ENCODE data around the gene SPINT1. TPM values are rescaled to one million over a fixed set of nuclear protein-coding genes. Genes with fewer than 3 reads are reported as not detected.

The SPINT1 gene
- total and polyA plus RNA-seq, 4 donors: 1.2 to 2.6 (median 1.9) TPM

GRCh38 chr15:40841741-40842140 is 2.1 kb upstream of the SPINT1 start:
- Histone ChIP-seq H3K4me1 (ENCODE audit: control insufficient read depth in 4 of 4, insufficient read depth in 4 of 4, low read length in 3 of 4) (peaks cover 8 to 16% (median 10%) of the 10 kb centered on the region in 4 donors), H3K9ac (ENCODE audit: low read depth in 1 of 2, low read length in 2 of 2) (no peak overlapping the region), H3K27me3 (ENCODE audit: control insufficient read depth in 4 of 4, insufficient read depth in 4 of 4, low read length in 3 of 4) (peaks cover 0 to 2% (median 1%) of the 10 kb centered on the region in 4 donors), H3K4me3 (ENCODE audit: low read depth in 1 of 3, low read length in 3 of 3) (no peak overlapping the region), H3K27ac (ENCODE audit: low read depth in 1 of 2, low read length in 2 of 2) (no peak overlapping the region), H3K9me3 (ENCODE audit: control insufficient read depth in 4 of 4, low read length in 3 of 4) (no peaks in the 10 kb centered on the region), H3K36me3 (ENCODE audit: control insufficient read depth in 4 of 4, insufficient read depth in 3 of 4, low read depth in 1 of 4, low read length in 3 of 4) (no peaks in the 10 kb centered on the region)
- no peak for DNase-seq (ENCODE audit: low spot score)
- TF ChIP-seq REST (IDR thresholded peaks at IDR 0.05) (no peak), ATF3 (IDR thresholded peaks at IDR 0.05) (no peak), MAX (IDR thresholded peaks at IDR 0.05) (no peak), FOXA2 (IDR thresholded peaks at IDR 0.05) (no peak), CTCF (IDR thresholded peaks at IDR 0.05; ENCODE audit: low read depth, low read length, missing input control) (no peak), HNF4A (conservative IDR thresholded peaks at IDR 0.05) (no peak), FOXA1 (IDR thresholded peaks at IDR 0.05) (no peak), GABPA (IDR thresholded peaks at IDR 0.05 in 1 of 2, conservative IDR thresholded peaks at IDR 0.05 in 1 of 2) (no peak), NR2F2 (IDR thresholded peaks at IDR 0.05) (no peak), TAF1 (conservative IDR thresholded peaks at IDR 0.05) (no peak), EGR1 (IDR thresholded peaks at IDR 0.05; ENCODE audit: low read depth in 2 of 2) (no peak), RAD21 (IDR thresholded peaks at IDR 0.05) (no peak), HNF4G (IDR thresholded peaks at IDR 0.05) (no peak), SP1 (IDR thresholded peaks at IDR 0.05) (no peak), YY1 (IDR thresholded peaks at IDR 0.05) (no peak), ZBTB33 (IDR thresholded peaks at IDR 0.05) (no peak)
- 88% methylated on average over 2 of the region's 2 CpGs for WGBS

All from liver (tissue), 9 donors.